Urothelium cell line (cell line): ENCODE data around the gene MRPL48.

Experiments used
- DNase-seq: peaks from one replicate; pipeline ENCODE4 v3.0.0; 2011; ENCODE audit warnings: low spot score, mixed read lengths
- FAIRE-seq: peaks from 2 replicates; lab custom pipeline; 2011; peaks lifted over from hg19 to GRCh38; lab: Jason Lieb, UNC

The MRPL48 gene

GRCh38 chr11:73883856-73884255 is 96.2 kb downstream of the MRPL48 start:
- FAIRE-seq: no peak
- no peak for DNase-seq

GRCh38 chr11:73888244-73888643 is 100.6 kb downstream of the MRPL48 start:
- DNase-seq: no peak
- FAIRE-seq: no peak

- FAIRE-seq (no peak), DNase-seq (no peak)
Measured at GRCh38 chr11:73889019-73889418, 101.3 kb downstream of the MRPL48 start.

GRCh38 chr11:73889536-73889935 is 101.9 kb downstream of the MRPL48 start:
- FAIRE-seq (no peak), DNase-seq (no peak)

- FAIRE-seq: no peak
Measured at GRCh38 chr11:73893041-73893440, 105.4 kb downstream of the MRPL48 start.

GRCh38 chr11:73894725-73895335 is 107.2 kb downstream of the MRPL48 start:
- no peak for FAIRE-seq

More at GRCh38 chr11:73893041-73893440, 105.4 kb downstream of the MRPL48 start:
- DNase-seq: no peak

GRCh38 chr11:73902303-73902702 is 114.6 kb downstream of the MRPL48 start:
- no peak for DNase-seq
- no peak for FAIRE-seq

More at GRCh38 chr11:73894725-73895335, 107.2 kb downstream of the MRPL48 start:
- no peak for DNase-seq

GRCh38 chr11:73907191-73907590 is 119.5 kb downstream of the MRPL48 start:
- no peak for FAIRE-seq
- DNase-seq: peak; percentile 73

- FAIRE-seq (no peak), DNase-seq (no peak)
Measured at GRCh38 chr11:73912026-73912425, 124.4 kb downstream of the MRPL48 start.

- DNase-seq (no peak), FAIRE-seq (no peak)
Measured at GRCh38 chr11:73913472-73913871, 125.8 kb downstream of the MRPL48 start.

GRCh38 chr11:73914284-73914683 is 126.6 kb downstream of the MRPL48 start:
- no peak for FAIRE-seq
- no peak for DNase-seq
